Activated CD4-positive, alpha-beta T cell treated with anti-CD3 and anti-CD28 coated beads, Interleukin-2, amount 10 ng/mL, durations not matched to agents 7 days and 5 days (primary cell): Measurements from ENCODE around the gene LGALS3. TPM values are rescaled to one million over a fixed set of nuclear protein-coding genes. Genes with fewer than 3 reads are reported as not detected.
"Not testable (repeated sequence)": the region's sequence is repeated elsewhere in the genome, so short reads cannot be mapped to it uniquely, and the experiment has no call there.

Experiments used
- CTCF ChIA-PET: fragments of 350-600 bp; sonication (Branson Sonifier 250); formaldehyde crosslinking; loops from one replicate; lab custom pipeline; 2021; ENCODE audit warnings: antibody characterized with exemption; lab: Charles Lee
- POLR2A ChIA-PET: fragments of 350-600 bp; sonication (Branson Sonifier 250); formaldehyde crosslinking; loops from one replicate; lab custom pipeline; 2021; ENCODE audit warnings: antibody characterized with exemption; lab: Charles Lee
- DNase-seq: peaks from one replicate; pipeline ENCODE4 v3.0.0-alpha.2; 2020
- H3K27ac Mint-ChIP-seq: one replicate; pipeline ENCODE4 v1.8.0; 2021; ENCODE audit warnings: mild to moderate bottlenecking, moderate library complexity, mixed read lengths
- H3K27me3 Mint-ChIP-seq: one replicate; pipeline ENCODE4 v1.8.0; 2021; ENCODE audit warnings: mixed read lengths
- H3K36me3 Mint-ChIP-seq: one replicate; pipeline ENCODE4 v1.8.0; 2021; ENCODE audit warnings: low read depth, mixed read lengths
- H3K4me1 Mint-ChIP-seq: one replicate; pipeline ENCODE4 v1.8.0; 2021; ENCODE audit warnings: mixed read lengths
- H3K4me3 Mint-ChIP-seq: one replicate; pipeline ENCODE4 v1.8.0; 2021; ENCODE audit warnings: mild to moderate bottlenecking, moderate library complexity, mixed read lengths
- H3K9me3 Mint-ChIP-seq: one replicate; pipeline ENCODE4 v1.8.0; 2021; ENCODE audit warnings: mixed read lengths
- total RNA-seq, 2 experiments: library from RNA; stranded (reverse); gene quantifications; one replicate each; pipeline ENCODE4 v1.2.3, GENCODE V29; 2021

The LGALS3 gene
- 10 to 100 TPM; 39.1 to 41.6 TPM for total RNA-seq

DNA sequence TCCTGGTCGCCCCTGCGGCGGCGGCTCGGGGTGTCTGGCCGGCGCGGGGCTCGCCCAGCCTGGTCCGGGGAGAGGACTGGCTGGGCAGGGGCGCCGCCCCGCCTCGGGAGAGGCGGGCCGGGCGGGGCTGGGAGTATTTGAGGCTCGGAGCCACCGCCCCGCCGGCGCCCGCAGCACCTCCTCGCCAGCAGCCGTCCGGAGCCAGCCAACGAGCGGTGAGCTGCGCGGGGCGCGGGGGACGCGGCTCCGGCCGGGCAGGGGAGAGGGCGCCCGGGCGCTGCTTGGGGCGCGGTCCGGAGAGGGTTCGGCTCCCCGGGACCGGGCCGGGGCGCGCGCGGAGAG lies at the start of gene LGALS3:
Gene LGALS3, plus strand, starts transcription at position 167 of the 342 bp plus-strand sequence. CDS start 8,122 bp downstream, outside the sequence.
- ChIA-PET CTCF (interaction anchor here (1.0 to 1.1 kb wide), 3 partner anchors 14 to 42 kb away, joined by 3 to 4 read pairs (median 3); no protein-coding TSS in a partner anchor), POLR2A (no interaction called here)
- Mint-ChIP-seq H3K4me1 (peaks cover 58% of the 10 kb centered on the region), H3K27me3 (peaks cover 35% of the 10 kb centered on the region), H3K27ac (peak within 1 kb of the TSS; percentile 69), H3K36me3 (peaks cover 23% of the 10 kb centered on the region), H3K4me3 (peak within 1 kb of the TSS; percentile 76), H3K9me3 (no peaks in the 10 kb centered on the region)
- DNase-seq, result peak; percentile 37

- H3K27me3 Mint-ChIP-seq, H3K27ac Mint-ChIP-seq, H3K36me3 Mint-ChIP-seq, POLR2A ChIA-PET, DNase-seq, H3K9me3 Mint-ChIP-seq, H3K4me1 Mint-ChIP-seq, H3K4me3 Mint-ChIP-seq: not testable (repeated sequence)
- CTCF ChIA-PET, result interaction anchor here (1.9 to 3.0 kb wide), 2 partner anchors 8 to 15 kb away, joined by 5 to 11 read pairs; no protein-coding TSS in a partner anchor
These were observed 49.1 kb upstream of the LGALS3 start for GRCh38 chr14:55079961-55080360.

DNA sequence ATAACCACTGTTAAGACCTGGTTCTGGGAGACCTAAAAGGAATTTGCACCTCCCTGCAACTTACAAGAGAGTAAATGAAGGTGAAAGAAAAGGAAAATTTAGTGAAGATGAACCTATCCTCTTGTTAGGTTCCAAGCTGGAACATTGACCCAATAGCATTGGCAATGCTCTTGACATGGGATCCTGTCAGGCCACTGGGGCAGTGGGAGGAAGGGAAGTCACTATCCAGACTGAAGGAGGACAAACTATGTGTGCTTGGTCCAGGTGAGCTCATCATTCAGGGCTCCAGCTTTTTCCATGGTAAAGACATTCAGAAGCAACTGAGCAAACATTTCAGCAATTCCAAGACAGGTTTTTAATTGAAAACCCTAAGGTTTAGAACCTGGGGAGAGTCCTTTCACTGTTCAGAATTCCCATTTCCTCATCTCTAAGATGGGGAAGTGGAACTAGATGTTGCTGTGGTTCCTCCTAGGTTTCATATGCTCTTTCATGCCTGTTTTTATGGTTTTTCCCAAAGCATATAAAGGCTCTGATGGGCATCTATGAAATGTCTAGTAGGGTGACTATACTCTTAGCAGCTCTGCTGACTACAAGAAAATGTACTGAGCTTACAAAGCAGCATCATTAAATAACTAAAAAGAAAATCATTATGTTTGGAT lies 44.5 kb upstream of the LGALS3 start:
- H3K27me3 Mint-ChIP-seq, result peaks cover 6% of the 10 kb centered on the region
- H3K36me3 Mint-ChIP-seq, result no peaks in the 10 kb centered on the region
- ChIA-PET POLR2A (no interaction called here), CTCF (interaction anchor here (0.9 to 1.7 kb wide), 5 partner anchors 9 to 33 kb away, joined by 3 to 4 read pairs (median 3); partner anchors contain the start of gene MAPK1IP1L)
- H3K4me1 Mint-ChIP-seq, result peaks cover 2% of the 10 kb centered on the region
- no peak overlapping the region for H3K4me3 Mint-ChIP-seq
- no peaks in the 10 kb centered on the region for H3K9me3 Mint-ChIP-seq
- no peak for DNase-seq
- no peak overlapping the region for H3K27ac Mint-ChIP-seq

GRCh38 chr14:55085060-55085660 lies 43.9 kb upstream of the LGALS3 start:
- no peak for DNase-seq
- POLR2A ChIA-PET, result no interaction called here
- Mint-ChIP-seq H3K9me3 (no peaks in the 10 kb centered on the region), H3K36me3 (no peaks in the 10 kb centered on the region), H3K4me3 (no peak overlapping the region), H3K27me3 (peaks cover 7% of the 10 kb centered on the region), H3K27ac (no peak overlapping the region), H3K4me1 (peaks cover 3% of the 10 kb centered on the region)
- CTCF ChIA-PET, result interaction anchor here (1.0 to 1.7 kb wide), 4 partner anchors 9 to 34 kb away, joined by 3 to 4 read pairs (median 4); partner anchors contain the start of gene MAPK1IP1L

DNA sequence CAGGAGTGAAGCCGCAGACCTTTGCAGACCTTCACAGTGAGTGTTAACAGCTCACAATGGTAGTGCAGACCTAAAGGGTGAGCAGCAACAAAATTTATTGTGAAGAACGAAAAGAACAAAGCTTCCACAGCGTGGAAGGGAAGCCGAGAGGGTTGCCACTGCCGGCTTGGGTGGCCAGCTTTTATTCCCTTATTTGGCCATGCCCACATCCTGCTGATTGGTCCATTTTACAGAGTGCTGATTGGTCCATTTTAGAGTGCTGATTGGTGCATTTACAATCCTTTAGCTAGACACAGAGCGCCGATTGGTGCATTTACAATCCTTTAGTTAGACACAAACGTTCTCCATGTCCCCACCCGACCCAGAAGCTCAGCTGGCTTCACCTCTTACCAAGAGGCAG lies 42.1 kb upstream of the LGALS3 start:
- POLR2A ChIA-PET, result no interaction called here
- CTCF ChIA-PET, result interaction anchor here (0.7 to 2.5 kb wide), 4 partner anchors 8 to 39 kb away, joined by 3 to 11 read pairs (median 4); partner anchors contain the start of gene MAPK1IP1L
- H3K36me3 Mint-ChIP-seq, result no peaks in the 10 kb centered on the region

DNA sequence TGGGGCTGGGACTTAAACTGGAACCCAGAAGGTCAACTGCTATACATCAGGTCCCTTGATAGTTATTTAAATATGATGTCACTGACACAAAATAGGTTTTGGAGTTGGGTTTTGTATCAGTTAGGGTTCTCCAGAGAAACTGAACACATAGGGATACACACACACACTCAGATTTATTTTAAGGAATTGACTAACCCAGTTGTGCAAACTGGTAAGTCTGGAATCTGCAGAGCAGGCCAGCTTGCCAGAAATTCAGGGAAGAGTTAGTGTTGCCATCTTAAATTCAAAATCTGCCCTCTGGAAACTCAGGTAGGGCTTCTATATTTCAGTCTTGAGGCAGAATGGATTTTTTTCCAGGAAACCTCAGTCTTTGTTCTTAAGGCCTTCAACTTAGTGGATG lies 40.7 kb upstream of the LGALS3 start:
- POLR2A ChIA-PET, result no interaction called here
- Mint-ChIP-seq H3K4me3 (no peak overlapping the region), H3K36me3 (no peaks in the 10 kb centered on the region), H3K4me1 (peaks cover 23% of the 10 kb centered on the region), H3K27me3 (peaks cover 7% of the 10 kb centered on the region), H3K27ac (no peak overlapping the region), H3K9me3 (no peaks in the 10 kb centered on the region)
- DNase-seq, result no peak
- CTCF ChIA-PET, result interaction anchor here (1.7 to 2.5 kb wide), 2 partner anchors 10 to 14 kb away, joined by 4 to 11 read pairs; no protein-coding TSS in a partner anchor

More for the DNA sequence above, 42.1 kb upstream of the LGALS3 start:
- no peak overlapping the region for H3K27ac Mint-ChIP-seq
- no peaks in the 10 kb centered on the region for H3K9me3 Mint-ChIP-seq
- H3K4me1 Mint-ChIP-seq, result peaks cover 10% of the 10 kb centered on the region
- no peak overlapping the region for H3K4me3 Mint-ChIP-seq
- peaks cover 7% of the 10 kb centered on the region for H3K27me3 Mint-ChIP-seq
- no peak for DNase-seq

GRCh38 chr14:55092341-55092740 lies 36.7 kb upstream of the LGALS3 start:
- DNase-seq, result no peak
- Mint-ChIP-seq H3K9me3 (no peaks in the 10 kb centered on the region), H3K4me3 (no peak overlapping the region), H3K27me3 (peaks cover 2% of the 10 kb centered on the region), H3K27ac (no peak overlapping the region), H3K36me3 (no peaks in the 10 kb centered on the region), H3K4me1 (peaks cover 28% of the 10 kb centered on the region)
- CTCF ChIA-PET, result interaction anchor here (0.8 to 1.6 kb wide), 6 partner anchors 10 to 46 kb away, joined by 3 to 4 read pairs (median 3); no protein-coding TSS in a partner anchor
- POLR2A ChIA-PET, result no interaction called here

- POLR2A ChIA-PET, result no interaction called here
- peaks cover under 1% of the 10 kb centered on the region for H3K27me3 Mint-ChIP-seq
- H3K4me3 Mint-ChIP-seq, result no peak overlapping the region
- H3K9me3 Mint-ChIP-seq, result no peaks in the 10 kb centered on the region
- H3K36me3 Mint-ChIP-seq, result no peaks in the 10 kb centered on the region
- no peak overlapping the region for H3K27ac Mint-ChIP-seq
- no peak for DNase-seq
- CTCF ChIA-PET, result interaction anchor here (1.1 to 2.2 kb wide), 11 partner anchors 9 to 66 kb away, joined by 3 to 8 read pairs (median 4); no protein-coding TSS in a partner anchor
- H3K4me1 Mint-ChIP-seq, result peaks cover 44% of the 10 kb centered on the region
These were observed 34.5 kb upstream of the LGALS3 start for GRCh38 chr14:55094292-55095157.

DNA sequence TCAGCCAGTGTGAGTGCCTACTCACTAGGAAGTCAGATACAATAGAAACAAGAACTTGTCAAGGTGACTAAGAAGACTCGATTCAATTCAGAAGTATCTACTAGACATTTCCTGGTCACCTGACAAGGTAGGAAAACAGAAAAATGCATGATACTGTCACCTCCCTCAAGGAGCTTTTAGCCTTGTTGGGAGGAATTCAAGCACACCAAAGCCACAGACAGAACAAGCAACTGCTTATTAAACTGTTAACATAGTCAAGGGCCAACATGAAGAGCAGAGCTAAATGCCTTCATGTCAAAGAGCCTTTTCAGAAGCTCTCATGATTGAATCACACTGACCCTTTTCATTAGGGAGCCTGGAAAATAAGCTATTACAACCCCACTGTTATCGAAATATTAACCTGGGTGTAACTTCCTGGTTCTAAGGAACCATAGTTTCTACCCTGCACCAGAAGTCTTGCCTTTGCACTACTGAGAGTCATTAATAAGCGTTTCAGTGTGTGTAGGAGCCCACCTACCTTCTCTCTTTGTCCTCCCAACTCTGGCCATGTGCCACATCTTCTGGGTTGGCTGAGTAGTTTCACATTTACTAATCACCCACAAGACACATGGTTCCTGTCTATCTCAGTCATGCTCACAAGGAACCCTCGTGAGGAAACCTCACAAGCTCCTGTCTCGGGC lies 31.0 kb upstream of the LGALS3 start:
- peaks cover 53% of the 10 kb centered on the region for H3K4me1 Mint-ChIP-seq
- CTCF ChIA-PET, result interaction anchor here (0.6 to 2.5 kb wide), 8 partner anchors 10 to 52 kb away, joined by 3 to 11 read pairs (median 4); partner anchors contain the start of gene MAPK1IP1L
- H3K27me3 Mint-ChIP-seq, result no peaks in the 10 kb centered on the region
- H3K9me3 Mint-ChIP-seq, result no peaks in the 10 kb centered on the region
- H3K4me3 Mint-ChIP-seq, result peak overlapping the region; percentile 19
- H3K36me3 Mint-ChIP-seq, result no peaks in the 10 kb centered on the region
- DNase-seq, result peak; percentile 61
- POLR2A ChIA-PET, result no interaction called here
- H3K27ac Mint-ChIP-seq, result peak overlapping the region; percentile 89

- Mint-ChIP-seq H3K27me3 (no peaks in the 10 kb centered on the region), H3K4me3 (peak overlapping the region; percentile 19), H3K36me3 (no peaks in the 10 kb centered on the region), H3K4me1 (peaks cover 56% of the 10 kb centered on the region), H3K27ac (peak overlapping the region; percentile 89), H3K9me3 (peaks cover under 1% of the 10 kb centered on the region)
- DNase-seq, result no peak
- ChIA-PET POLR2A (no interaction called here), CTCF (interaction anchor here (0.6 to 2.5 kb wide), 8 partner anchors 9 to 53 kb away, joined by 3 to 11 read pairs (median 4); partner anchors contain the start of gene MAPK1IP1L)
These were observed 30.5 kb upstream of the LGALS3 start for GRCh38 chr14:55098561-55098898.

GRCh38 chr14:55099756-55100155 lies 29.3 kb upstream of the LGALS3 start:
- CTCF ChIA-PET, result interaction anchor here (0.6 to 2.5 kb wide), 8 partner anchors 8 to 104 kb away, joined by 3 to 11 read pairs (median 4); no protein-coding TSS in a partner anchor

More at GRCh38 chr14:55099756-55100155, 29.3 kb upstream of the LGALS3 start:
- H3K27me3 Mint-ChIP-seq, result no peaks in the 10 kb centered on the region
- POLR2A ChIA-PET, result interaction anchor here (0.6 kb wide), 1 partner anchor 1692 kb away, joined by 5 read pairs; no protein-coding TSS in a partner anchor
- H3K4me1 Mint-ChIP-seq, result peaks cover 68% of the 10 kb centered on the region
- peak overlapping the region; percentile 22 for H3K27ac Mint-ChIP-seq
- H3K36me3 Mint-ChIP-seq, result peaks cover 12% of the 10 kb centered on the region
- no peak for DNase-seq
- H3K4me3 Mint-ChIP-seq, result no peak overlapping the region
- H3K9me3 Mint-ChIP-seq, result peaks cover 11% of the 10 kb centered on the region
